Breast epithelium (tissue), 3 donors: ENCODE measurements around the gene MAPK14.

ENCODE experiments used
- CTCF ChIP-seq, 3 donors: fragments of 450-650 bp; IDR thresholded peaks; one replicate each; pipeline ENCODE4 v1.5.1; 2016 to 2017; ENCODE audit warnings: antibody characterized with exemption in 3 of 3, mild to moderate bottlenecking in 3 of 3, moderate library complexity in 3 of 3
- POLR2A ChIP-seq: fragments of 450-650 bp; IDR thresholded peaks from one replicate; pipeline ENCODE4 v1.6.1; 2016; ENCODE audit warnings: antibody characterized with exemption, mild to moderate bottlenecking, moderate library complexity

- TF ChIP-seq POLR2A (no peak), CTCF (IDR thresholded peaks at IDR 0.05) (no peak)
These were observed 92.4 kb downstream of the MAPK14 start for GRCh38 chr6:36120018-36120417.
